ENCODE results near the gene USP54. TPM values are rescaled to one million over a fixed set of nuclear protein-coding genes. Genes with fewer than 3 reads are reported as not detected.
A peak's percentile ranks its signal among the peaks of the same experiment; 100 is the strongest.

Gene USP54
- total and polyA plus RNA-seq, 2 of the 13 experiments (the other 11 are each of a cell fraction or from before 2014, with no cell fraction given), result 18.1 to 25.0 TPM

DNA sequence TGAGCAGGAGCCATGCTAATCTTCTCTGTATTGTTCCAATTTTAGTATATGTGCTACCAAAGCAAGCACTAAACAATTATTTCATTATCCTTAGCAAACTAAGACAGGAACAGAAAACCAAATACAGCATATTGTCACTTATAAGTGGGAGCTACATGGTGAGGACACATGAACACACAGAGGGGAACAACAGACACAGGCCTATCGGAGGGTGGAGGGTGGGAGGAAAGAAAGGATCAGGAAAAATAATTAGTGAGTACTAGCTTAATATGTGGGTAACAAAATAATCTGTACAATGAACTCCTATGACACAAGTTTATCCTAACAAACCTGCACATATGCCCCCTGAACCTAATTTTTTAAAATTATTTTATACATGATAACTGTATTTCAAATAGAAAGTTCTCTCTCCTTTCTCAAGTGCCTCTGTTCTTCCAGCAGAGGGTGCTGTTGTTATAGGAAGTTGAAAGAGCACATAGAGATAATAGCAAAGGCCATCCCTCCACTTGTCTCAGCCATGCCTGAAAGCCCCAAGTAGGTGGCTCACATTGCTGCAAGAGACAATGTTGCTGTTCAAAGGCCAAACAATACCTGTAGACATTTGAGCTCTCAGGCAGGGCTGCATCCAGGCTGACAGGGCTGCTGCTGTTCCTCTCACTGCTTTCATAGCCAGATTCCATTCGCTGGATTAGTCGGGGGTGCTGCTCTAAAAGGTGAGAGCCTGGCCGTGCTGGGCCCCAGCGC, 61.9 kb downstream of the USP54 start (continued):
- TF ChIP-seq, protein P1, sequence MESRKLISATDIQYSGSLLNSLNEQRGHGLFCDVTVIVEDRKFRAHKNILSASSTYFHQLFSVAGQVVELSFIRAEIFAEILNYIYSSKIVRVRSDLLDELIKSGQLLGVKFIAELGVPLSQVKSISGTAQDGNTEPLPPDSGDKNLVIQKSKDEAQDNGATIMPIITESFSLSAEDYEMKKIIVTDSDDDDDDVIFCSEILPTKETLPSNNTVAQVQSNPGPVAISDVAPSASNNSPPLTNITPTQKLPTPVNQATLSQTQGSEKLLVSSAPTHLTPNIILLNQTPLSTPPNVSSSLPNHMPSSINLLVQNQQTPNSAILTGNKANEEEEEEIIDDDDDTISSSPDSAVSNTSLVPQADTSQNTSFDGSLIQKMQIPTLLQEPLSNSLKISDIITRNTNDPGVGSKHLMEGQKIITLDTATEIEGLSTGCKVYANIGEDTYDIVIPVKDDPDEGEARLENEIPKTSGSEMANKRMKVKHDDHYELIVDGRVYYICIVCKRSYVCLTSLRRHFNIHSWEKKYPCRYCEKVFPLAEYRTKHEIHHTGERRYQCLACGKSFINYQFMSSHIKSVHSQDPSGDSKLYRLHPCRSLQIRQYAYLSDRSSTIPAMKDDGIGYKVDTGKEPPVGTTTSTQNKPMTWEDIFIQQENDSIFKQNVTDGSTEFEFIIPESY (CRISPR knock-in tag; IDR thresholded peaks at IDR 0.05), result no peak
- TF ChIP-seq FIP1L1 (IDR thresholded peaks at IDR 0.05; ENCODE audit: borderline replicate concordance, insufficient read depth, low read depth, low read length) (no peak), ZSCAN25 (CRISPR knock-in tag; IDR thresholded peaks at IDR 0.05) (0 out of 2 replicates have a peak, but pooled peaks have one; percentile 20), NR2F6 (IDR thresholded peaks at IDR 0.05) (no peak), NR2F6 (CRISPR knock-in tag; IDR thresholded peaks at IDR 0.05) (0 out of 2 replicates have a peak, but pooled peaks have one; percentile 13), RXRA (CRISPR knock-in tag; IDR thresholded peaks at IDR 0.05) (no peak), ZNF747 (CRISPR knock-in tag; IDR thresholded peaks at IDR 0.05; ENCODE audit: borderline replicate concordance) (no peak), U2AF1 (optimal IDR thresholded peaks at IDR 0.05; ENCODE audit: low read depth, low read length) (no peak), HOXA3 (CRISPR knock-in tag; IDR thresholded peaks at IDR 0.05) (0 out of 2 replicates have a peak, but pooled peaks have one; percentile 17), PAWR (CRISPR knock-in tag; IDR thresholded peaks at IDR 0.05; ENCODE audit: borderline replicate concordance) (no peak), ZNF501 (CRISPR knock-in tag; IDR thresholded peaks at IDR 0.05) (peak; percentile 48; the same call in 1 of the 2 replicates), ZMYM4 (CRISPR knock-in tag; IDR thresholded peaks at IDR 0.05) (0 out of 2 replicates have a peak, but pooled peaks have one; percentile 30), REPIN1 (CRISPR knock-in tag; IDR thresholded peaks at IDR 0.05; ENCODE audit: borderline replicate concordance, low read depth) (peak; percentile 50; the same call in 1 of the 2 replicates), ZNF558 (CRISPR knock-in tag; IDR thresholded peaks at IDR 0.05; ENCODE audit: borderline replicate concordance) (no peak), SAP130 (CRISPR knock-in tag; IDR thresholded peaks at IDR 0.05; ENCODE audit: low read depth) (peak; percentile 52), ZNF337 (CRISPR knock-in tag; IDR thresholded peaks at IDR 0.05; ENCODE audit: borderline replicate concordance, low read depth) (no peak), XRCC5 (optimal IDR thresholded peaks at IDR 0.05; ENCODE audit: low read length) (peak; percentile 68)
- TF ChIP-seq, protein P2, sequence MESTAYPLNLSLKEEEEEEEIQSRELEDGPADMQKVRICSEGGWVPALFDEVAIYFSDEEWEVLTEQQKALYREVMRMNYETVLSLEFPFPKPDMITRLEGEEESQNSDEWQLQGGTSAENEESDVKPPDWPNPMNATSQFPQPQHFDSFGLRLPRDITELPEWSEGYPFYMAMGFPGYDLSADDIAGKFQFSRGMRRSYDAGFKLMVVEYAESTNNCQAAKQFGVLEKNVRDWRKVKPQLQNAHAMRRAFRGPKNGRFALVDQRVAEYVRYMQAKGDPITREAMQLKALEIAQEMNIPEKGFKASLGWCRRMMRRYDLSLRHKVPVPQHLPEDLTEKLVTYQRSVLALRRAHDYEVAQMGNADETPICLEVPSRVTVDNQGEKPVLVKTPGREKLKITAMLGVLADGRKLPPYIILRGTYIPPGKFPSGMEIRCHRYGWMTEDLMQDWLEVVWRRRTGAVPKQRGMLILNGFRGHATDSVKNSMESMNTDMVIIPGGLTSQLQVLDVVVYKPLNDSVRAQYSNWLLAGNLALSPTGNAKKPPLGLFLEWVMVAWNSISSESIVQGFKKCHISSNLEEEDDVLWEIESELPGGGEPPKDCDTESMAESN (CRISPR knock-in tag; conservative IDR thresholded peaks at IDR 0.05), result no peak
- TF ChIP-seq, protein P3, sequence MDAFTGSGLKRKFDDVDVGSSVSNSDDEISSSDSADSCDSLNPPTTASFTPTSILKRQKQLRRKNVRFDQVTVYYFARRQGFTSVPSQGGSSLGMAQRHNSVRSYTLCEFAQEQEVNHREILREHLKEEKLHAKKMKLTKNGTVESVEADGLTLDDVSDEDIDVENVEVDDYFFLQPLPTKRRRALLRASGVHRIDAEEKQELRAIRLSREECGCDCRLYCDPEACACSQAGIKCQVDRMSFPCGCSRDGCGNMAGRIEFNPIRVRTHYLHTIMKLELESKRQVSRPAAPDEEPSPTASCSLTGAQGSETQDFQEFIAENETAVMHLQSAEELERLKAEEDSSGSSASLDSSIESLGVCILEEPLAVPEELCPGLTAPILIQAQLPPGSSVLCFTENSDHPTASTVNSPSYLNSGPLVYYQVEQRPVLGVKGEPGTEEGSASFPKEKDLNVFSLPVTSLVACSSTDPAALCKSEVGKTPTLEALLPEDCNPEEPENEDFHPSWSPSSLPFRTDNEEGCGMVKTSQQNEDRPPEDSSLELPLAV (CRISPR knock-in tag; conservative IDR thresholded peaks at IDR 0.05; ENCODE audit: low read depth), result no peak
- TF ChIP-seq, protein P4, sequence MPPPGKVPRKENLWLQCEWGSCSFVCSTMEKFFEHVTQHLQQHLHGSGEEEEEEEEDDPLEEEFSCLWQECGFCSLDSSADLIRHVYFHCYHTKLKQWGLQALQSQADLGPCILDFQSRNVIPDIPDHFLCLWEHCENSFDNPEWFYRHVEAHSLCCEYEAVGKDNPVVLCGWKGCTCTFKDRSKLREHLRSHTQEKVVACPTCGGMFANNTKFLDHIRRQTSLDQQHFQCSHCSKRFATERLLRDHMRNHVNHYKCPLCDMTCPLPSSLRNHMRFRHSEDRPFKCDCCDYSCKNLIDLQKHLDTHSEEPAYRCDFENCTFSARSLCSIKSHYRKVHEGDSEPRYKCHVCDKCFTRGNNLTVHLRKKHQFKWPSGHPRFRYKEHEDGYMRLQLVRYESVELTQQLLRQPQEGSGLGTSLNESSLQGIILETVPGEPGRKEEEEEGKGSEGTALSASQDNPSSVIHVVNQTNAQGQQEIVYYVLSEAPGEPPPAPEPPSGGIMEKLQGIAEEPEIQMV (CRISPR knock-in tag; IDR thresholded peaks at IDR 0.05; ENCODE audit: low read depth), result no peak
